GM18868 (cell line): ENCODE data around the gene CDK2.

Source experiments
- ATAC-seq: cut with Tn5 transposase; IDR thresholded peaks from one replicate; pipeline ENCODE4 v1.9.1; 2021; ENCODE audit warnings: mild to moderate bottlenecking, moderate library complexity; ENCODE audit not compliant: unreplicated experiment

The CDK2 gene

DNA sequence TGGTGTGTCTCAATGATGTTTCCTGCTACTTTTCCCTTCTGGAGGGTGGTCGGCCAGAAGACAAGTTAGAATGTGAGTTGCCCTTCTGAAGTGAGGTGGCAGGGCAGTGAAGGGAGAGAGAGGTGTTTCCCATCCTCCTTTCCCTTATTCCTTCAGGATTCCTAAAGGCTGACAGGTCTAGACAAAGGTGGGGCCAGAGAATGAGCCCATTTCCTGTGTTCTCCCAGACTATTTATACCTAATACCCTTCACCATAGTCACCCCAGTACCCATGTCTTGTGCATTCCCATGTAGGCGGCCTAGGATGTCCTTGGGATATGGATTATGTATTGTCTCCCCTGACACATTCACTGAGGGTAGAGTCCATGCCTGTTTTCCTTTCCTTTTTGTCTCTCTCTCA, 28.6 kb upstream of the CDK2 start:
- no peak for ATAC-seq

DNA sequence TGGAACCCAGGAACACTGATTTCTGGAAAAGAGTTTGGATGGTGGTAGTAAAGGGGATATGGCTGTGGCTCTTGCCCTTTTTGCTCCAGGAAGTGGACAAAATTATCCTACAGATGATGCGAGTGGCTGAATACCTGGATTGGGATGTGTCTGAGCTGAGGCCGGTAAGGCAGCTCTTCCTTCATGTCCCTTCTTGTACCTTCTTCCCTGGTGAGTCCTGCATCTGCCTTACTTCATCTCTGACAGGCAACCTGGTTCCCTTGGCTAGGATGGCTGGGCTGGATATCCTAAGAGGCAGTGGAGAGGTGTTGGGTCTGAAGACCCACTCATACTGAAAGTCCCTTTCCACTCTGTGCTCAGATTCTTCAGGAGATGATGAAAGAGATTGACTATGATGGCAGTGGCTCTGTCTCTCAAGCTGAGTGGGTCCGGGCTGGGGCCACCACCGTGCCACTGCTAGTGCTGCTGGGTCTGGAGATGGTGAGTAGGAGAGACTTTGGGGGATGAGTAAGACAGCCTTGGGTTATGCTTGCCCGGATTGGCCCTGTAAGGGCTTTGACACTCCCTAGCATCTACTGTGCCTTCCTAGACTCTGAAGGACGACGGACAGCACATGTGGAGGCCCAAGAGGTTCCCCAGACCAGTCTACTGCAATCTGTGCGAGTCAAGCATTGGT, 27.7 kb upstream of the CDK2 start:
- no peak for ATAC-seq

DNA sequence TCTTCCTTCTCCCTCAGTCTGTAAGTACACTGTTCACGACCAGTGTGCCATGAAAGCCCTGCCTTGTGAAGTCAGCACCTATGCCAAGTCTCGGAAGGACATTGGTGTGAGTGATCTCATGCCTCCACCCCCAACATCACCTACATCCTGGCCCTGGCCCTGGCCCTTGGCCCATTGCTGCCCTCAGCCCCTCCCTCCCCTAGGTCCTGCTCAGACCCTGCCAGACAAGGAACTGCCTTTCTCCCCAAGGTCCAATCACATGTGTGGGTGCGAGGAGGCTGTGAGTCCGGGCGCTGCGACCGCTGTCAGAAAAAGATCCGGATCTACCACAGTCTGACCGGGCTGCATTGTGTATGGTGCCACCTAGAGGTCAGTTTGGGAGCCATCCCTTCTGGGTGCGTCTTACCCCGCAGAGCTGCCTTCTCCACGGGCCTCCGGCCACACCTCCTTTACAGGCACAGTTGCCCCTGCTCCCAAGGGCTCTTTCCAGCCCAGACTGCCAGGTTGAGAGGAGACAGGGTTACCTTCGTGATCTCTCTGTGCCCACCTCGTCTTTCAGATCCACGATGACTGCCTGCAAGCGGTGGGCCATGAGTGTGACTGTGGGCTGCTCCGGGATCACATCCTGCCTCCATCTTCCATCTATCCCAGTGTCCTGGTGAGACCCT, 26.4 kb upstream of the CDK2 start:
- ATAC-seq: peak; percentile 99

DNA sequence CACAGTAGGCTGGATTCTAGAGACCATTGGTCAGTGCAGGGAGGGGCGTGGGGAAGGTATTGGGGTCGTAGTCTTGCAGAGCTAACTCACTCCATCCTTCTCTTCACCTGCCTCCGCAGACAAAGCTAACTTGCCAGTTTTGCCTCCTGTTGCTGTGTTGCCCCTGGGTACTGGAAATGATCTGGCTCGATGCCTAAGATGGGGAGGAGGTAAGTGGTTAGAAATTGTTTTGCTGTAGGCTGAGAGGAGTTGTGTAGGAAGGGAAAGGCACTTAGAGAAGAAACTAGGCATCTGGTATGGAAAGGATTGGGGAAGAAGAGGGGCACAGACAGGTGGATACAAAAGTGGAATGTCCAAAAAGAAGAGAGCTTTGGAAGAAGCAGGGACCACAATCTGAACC, 24.6 kb upstream of the CDK2 start:
- no peak for ATAC-seq

DNA sequence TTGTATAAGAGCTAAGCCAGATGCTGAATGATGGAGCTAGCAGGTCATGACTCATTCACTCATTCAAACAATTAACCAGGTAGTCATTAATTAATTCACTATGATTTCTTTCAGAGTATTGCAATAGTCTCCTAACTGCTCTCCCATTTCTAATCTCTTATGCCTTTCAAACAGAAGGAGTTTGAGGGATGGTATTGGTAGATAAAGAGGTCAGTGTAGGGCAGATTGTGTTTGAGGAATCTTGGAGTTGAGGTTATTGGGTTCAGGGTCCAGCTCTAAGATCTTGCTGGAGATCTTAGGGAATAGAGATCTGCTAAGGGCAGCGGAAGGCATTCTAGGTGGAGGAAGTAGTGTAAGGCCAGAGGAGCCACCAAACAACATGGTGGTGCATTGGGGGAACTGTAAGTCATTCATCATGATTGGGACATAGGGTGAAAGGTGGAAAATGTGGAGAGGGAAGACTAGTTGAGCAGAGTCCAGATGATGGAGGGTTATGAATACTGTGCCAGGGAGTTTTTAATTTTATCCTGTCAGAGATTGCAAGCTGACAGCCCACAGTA, 24.0 kb upstream of the CDK2 start:
- ATAC-seq: no peak

DNA sequence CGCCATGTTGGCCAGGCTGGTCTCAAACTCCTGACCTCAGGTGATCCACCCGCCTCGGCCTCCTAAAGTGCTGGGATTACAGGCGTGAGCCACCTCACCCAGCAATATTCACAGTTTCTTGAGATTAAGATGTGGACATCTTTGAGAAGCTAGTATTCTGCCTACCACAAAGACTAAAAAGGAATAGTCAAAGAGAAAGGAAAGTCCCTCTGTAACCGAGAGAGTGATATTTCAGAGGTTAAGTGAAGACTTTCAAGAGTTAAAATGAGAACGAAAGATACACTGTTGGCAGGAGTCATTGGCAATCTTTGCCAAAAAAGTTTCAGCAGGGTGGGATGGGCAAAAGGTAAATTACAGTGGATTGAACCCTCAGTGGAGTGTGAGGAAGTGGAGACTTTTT, 20.1 kb upstream of the CDK2 start:
- peak; percentile 83 for ATAC-seq

DNA sequence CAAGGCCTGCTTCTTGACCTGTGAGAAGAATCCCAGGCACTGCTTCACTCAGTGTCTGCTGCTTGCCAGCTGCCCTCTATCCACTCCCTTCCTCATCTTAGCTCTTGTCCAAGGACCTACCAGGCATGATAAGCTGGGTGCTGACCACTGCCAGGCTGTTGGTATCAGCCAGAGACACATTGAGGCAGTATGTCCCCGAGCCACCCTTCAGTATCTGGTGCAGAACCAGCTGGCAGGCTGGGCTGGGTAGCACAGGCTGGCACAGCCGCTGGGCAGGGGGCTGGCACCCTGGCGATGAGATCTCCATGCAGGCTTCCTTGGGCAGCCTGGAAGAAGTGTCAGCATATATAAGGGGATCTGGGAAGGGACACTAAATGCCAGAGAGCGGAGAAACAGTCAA, 11.3 kb upstream of the CDK2 start:
- no peak for ATAC-seq

DNA sequence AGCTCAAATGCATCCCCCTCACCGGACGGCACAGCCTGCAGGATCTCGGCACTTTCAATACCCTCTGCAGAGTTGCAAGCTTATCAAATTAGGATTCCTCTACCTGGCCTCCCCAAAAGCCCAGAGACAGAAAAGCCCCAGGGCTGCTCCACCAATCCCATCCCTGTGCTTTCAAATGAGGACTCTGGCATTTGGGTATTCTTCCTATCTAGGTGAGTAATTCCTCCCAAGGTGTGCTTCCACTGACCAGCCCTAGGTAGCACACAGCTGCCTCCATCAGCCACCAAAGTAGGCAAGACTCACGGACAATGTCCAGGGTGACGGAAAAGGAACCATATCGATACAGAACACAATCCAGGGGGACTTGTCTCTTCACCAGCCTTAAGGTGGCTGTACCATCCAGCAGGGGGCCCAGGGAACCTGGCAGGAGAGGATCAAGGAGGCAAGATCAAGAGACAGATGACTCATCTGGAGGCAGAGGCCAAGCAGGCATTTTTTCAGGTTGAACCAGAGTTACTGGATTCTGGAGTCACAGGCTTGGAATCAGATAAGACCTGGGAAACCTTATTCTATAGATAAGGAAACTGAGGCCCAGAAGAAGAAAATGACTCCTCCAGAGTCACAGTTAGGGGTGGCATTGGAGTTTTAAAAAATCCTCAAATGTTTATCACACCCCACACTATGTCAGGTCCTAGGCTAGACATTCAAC, 10.7 kb upstream of the CDK2 start:
- ATAC-seq: no peak

DNA sequence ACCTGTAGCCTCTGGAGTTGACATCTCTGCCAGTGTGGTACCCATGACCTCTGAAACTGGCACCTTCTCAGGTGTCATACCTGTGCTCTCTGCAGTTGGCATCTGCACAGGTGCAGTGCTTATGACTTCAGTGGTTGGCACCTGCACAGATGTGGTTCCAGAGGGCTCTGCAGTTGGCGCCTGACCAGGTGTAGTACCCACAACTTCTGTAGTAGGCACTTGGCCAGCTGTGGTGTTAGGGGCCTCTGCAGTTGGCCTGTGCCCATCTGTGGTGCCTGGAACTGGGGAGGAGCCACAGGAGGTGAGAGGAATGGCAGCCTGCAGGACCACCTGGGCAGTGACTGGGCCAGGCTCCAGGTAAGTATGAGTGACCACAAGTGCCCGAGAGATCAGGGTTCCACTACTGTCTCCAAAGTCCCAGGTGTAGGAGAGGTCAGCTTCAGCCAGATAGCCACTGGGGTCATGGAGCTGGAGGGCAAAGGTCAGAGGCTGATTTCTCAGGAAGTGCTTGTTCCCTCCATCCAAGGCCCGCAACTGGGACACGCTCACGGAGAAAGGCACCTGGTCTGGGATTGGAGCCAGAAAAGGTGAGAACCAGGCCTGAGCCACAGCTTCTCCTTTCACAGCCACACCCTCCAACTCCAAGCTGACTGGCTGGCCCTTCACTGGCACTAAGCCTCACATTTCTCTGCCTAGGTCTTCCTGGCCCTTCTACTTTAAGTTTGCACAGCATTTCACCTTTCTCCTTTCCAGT, 9.3 kb upstream of the CDK2 start:
- no peak for ATAC-seq

DNA sequence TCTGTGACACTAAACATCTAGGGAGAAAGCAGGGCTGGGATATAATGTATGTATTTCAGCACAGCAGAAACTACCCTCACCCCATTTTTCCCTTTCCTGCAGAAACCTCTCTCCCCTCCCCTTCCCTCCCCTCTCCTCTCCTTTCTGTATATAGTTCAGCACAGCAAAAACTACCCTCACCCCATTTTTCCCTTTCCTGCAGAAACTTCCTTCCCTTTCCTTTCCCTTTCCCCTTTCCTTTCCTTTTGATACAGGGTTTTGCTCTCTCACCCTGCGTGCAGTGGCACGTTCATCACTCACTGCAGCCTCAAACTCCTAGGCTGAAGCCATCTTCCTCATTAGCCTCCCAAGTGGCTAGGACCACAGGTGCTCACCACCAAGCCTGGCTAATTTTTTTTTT, 2.9 kb upstream of the CDK2 start:
- ATAC-seq: no peak

DNA sequence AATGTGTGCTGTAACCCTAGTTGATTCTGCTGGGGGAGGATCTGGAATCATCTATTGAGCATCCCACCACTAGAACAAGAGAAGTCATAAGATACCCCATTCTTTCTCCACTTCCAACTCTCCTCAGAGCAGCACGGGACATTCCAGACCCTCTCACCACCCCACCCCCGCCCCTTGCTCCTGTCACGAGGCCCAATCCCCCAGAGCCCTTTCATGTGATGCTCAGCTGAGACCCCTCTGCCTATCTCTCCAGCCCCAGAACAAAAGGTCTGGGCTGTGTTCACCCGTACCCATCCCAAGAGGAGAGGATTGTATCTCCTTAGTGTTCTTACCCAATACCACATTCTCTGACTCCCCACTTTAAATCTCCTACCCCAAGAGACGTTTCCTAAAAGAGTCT, 1.4 kb upstream of the CDK2 start:
- ATAC-seq: no peak

DNA sequence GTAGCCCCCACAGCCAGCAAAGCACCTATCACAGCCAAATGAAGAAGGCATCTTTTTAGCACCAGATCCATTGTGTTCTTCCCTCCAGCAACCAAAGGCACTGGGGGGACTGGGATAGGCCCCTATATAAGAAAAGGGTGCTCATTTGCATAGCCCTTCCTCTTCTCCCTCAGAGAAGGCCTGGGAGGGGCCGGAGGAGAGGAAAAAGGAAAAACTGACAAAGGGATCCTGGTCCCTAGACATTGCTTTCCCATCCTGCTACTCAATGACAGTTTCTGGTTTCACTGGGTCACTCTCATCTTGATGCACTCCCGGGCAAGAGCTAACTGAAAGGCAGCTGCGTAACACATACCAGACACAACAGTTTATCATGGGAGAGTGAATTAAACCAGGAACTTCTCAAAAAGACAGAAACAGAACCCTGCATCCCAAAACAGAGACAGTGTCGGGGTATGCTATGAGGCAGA, 656 bp upstream of the CDK2 start, which contains the start of gene PMEL:
Gene PMEL (minus strand): TSS at position 102 of the 467 bp plus-strand sequence. CDS start 31 bp downstream, at position 71.
- no peak for ATAC-seq

DNA sequence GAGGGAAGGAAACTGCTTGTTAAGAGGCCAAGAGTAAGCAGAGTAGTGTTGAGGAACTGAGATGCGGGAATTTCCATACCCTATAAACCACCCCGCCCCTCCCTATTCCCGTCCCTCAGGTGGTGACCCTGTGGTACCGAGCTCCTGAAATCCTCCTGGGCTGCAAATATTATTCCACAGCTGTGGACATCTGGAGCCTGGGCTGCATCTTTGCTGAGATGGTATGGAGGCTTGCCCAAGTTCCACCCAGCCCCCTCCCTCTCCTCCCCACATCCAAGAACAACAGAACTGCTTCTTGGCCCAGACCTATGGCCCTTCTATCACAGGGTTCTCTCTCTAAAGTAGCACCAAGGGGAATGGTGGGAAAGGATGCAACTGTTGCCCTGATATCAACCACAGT, 2.7 kb downstream of the CDK2 start:
- no peak for ATAC-seq

DNA sequence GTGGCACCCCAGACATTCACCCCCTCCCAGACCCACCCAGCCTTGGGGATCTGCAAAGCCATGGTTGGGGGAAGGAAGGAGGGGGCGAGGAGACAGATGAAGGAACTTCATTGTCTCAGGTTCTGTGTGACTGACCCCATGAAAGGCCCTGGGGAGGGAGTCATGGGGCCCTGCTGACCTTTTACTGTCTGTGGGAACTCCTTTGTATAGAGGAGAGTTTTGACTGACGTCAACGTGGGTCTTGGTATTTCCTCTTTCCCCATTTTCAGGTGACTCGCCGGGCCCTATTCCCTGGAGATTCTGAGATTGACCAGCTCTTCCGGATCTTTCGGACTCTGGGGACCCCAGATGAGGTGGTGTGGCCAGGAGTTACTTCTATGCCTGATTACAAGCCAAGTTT, 4.1 kb downstream of the CDK2 start:
- no peak for ATAC-seq

DNA sequence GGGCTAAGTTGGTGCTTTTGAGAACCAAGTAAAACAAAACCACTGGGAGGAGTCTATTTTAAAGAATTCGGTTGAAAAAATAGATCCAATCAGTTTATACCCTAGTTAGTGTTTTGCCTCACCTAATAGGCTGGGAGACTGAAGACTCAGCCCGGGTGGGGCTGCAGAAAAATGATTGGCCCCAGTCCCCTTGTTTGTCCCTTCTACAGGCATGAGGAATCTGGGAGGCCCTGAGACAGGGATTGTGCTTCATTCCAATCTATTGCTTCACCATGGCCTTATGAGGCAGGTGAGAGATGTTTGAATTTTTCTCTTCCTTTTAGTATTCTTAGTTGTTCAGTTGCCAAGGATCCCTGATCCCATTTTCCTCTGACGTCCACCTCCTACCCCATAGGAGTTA, 5.4 kb downstream of the CDK2 start:
- ATAC-seq: no peak

DNA sequence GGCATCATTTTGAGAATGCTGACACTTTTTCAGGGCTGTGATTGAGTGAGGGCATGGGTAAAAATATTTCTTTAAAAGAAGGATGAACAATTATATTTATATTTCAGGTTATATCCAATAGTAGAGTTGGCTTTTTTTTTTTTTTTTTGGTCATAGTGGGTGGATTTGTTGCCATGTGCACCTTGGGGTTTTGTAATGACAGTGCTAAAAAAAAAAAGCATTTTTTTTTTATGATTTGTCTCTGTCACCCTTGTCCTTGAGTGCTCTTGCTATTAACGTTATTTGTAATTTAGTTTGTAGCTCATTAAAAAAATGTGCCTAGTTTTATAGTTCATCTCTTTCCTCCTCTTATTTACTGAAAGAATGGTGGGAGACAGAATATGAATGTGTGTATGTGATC, 5.8 kb downstream of the CDK2 start:
- no peak for ATAC-seq

DNA sequence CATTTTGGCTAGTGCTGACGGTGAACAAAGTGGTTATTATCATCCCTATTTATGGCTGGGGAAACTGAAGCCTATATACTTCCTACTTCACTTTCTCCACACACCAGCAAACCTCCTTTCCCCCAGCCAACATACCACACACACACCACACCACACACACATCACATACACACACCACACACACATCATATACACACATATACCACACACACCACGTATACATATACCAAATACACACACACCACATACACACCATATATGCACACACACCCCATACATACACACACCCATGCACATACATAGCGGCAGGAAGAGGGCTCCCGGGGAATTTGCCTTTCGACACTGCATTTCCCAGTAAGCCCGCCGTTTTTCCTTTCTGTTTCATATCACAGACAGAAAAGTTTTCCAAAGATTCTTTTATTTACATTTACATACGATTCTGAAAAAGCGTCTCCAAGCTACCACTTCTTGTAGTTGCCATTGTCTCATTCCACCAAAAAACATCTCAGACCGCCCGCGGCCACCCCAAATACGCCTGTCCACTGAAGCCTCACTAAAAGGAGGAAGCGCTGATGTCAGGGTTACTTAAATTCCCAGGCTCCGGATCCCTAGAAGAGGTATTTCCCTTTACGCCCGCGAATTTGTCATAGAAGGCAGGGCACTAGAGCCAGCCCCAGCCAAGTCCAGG, 6.4 kb downstream of the CDK2 start:
- no peak for ATAC-seq

DNA sequence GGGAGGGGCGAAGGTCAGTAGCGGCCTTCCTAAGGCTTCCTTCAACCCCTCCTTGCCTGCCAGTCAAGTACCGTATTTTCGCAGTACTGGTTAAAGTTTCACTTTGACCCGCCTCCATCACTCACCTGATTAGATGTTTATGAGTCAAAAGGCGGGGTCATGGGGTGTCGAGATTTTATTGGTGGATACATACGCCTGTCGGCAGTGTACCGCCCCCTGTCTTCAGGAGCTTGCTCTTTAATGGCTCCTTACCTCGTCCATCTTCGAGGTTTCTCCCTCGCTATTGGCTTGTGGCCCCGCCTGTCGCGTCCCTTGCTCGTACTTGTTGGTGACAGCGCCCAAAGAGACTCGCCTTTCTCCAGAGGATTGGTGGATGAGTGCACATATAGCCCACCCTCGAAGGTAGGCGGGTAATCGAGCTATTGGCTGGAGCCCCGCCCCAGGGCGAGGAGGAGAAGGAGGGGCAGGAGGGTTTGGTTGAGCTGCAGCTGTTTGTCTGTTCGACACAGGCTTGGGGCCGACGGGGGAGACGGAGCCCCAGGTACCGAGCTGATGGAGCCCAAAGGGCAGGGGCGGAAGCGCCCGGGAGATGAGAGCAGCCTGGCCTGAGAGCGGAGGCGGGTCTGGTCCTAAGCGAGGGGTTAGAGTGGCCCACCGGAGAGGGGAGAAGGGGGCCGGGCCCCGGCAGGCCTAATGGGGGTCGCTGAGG, 7.1 kb downstream of the CDK2 start, which contains the start of gene RAB5B:
Gene RAB5B (plus strand): TSS at position 480 of the 709 bp plus-strand sequence. CDS start 12,883 bp downstream, outside the sequence.
- ATAC-seq: peak; percentile 91

DNA sequence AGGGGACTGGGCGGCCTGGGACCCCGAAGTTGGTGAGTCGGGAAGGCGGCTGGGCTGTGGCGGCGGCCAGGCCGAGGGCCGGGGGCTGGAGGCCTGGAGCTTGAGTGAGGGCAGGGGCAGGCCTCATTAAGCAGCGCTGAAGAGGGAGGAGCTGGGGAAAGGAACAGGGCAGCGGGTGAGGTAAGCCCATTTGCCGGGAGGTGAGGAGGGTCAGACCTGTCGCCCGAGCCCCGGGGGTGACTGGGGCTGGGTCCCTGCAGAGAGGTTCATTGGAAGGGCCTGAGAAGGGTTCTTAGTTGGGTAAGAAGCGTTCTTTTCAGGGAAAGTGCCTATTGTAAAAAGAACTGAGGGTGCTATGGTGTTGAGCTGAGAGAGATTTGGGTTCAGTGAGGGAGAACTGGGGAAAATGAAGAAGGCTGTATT, 7.7 kb downstream of the CDK2 start:
- ATAC-seq: peak; percentile 10

DNA sequence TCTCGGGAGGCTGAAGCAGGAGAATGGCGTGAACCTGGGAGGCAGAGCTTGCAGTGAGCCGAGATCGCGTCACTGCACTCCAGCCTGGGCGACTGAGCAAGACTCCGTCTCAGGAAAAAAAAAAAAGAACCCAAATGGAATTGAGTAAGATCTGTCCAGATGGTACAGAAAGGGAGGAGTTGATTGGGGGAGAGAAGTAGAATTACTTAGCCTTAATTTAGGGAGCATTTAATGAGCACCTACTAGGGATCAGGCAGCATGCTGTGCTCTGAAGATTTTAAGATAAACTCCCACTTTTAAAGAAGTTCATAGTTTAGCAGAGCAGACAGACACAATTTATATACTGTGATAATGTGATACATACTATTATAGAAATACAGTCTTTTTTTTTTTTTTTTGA, 11.8 kb downstream of the CDK2 start:
- ATAC-seq: no peak
